Pancreas (tissue), 10 donors: ENCODE measurements around the gene CUX1. TPM values are rescaled to one million over a fixed set of nuclear protein-coding genes. Genes with fewer than 3 reads are reported as not detected.
"Not testable (repeated sequence)": the region's sequence is repeated elsewhere in the genome, so short reads cannot be mapped to it uniquely, and the experiment has no call there.

Experiments used
- ATAC-seq, 4 donors: fragments of 200-7000 bp; cut with Tn5 transposase; one replicate each; pipeline versions ENCODE4 v1.8.0 to v1.9.1; 2020; ENCODE audit warnings: mild to moderate bottlenecking in 4 of 4, moderate library complexity in 4 of 4
- DNase-seq, 6 donors: peaks; one replicate each; pipeline ENCODE4 v3.0.0-alpha.2; 2020
- FAIRE-seq: peaks from 2 replicates; lab custom pipeline; 2012; peaks lifted over from hg19 to GRCh38; lab: Jason Lieb, UNC
- H3K27ac ChIP-seq, 4 donors: fragments of 200-600 bp; sonication (generic); 1 replicate in 3 of 4; 2 replicates in 1 of 4; pipeline versions ENCODE4 v1.5.0 to v1.8.0; 2020
- H3K27me3 ChIP-seq, 4 donors: fragments of 200-600 bp; one replicate each; pipeline ENCODE4 v1.8.0; 2021
- H3K36me3 ChIP-seq, 3 donors: fragments of 200-600 bp; sonication (generic) in 1 of 3; one replicate each; pipeline versions ENCODE4 v1.5.0 to v1.8.0; 2020 to 2021
- H3K4me1 ChIP-seq, 3 donors: fragments of 200-600 bp; one replicate each; pipeline ENCODE4 v1.8.0; 2021
- H3K4me3 ChIP-seq, 4 donors: fragments of 200-600 bp; sonication (generic) in 2 of 4; one replicate each; pipeline versions ENCODE4 v1.5.0 to v1.8.0; 2020 to 2021
- H3K9me3 ChIP-seq, 4 donors: fragments of 200-600 bp; one replicate each; pipeline ENCODE4 v1.8.0; 2021
- WGBS, 2 donors: extraction: QIAGEN DNeasy Blood & Tissue Kit; methylation state at CpG; one replicate each; pipeline ENCODE4 v1.1.7; 2013; 5-methylcytosine and 5-hydroxymethylcytosine counted together
- intact Hi-C, 3 donors: fragments of 100-400 bp; cut with DNase I; formaldehyde crosslinking; loops; one replicate each; pipeline versions ENCODE4 v1.11.1 to v1.14.2; 2022
- polyA plus RNA-seq, 2 donors: library from polyadenylated mRNA; stranded (reverse); fragments of 200-250 nt; gene quantifications; one replicate each; pipeline ENCODE4 v1.2.3, GENCODE V29; 2013
- total RNA-seq, 6 donors: library from RNA; stranded (reverse); fragmentation: NEBNext Ultra II Directional in 4 of 6; extraction: Animal tissue kit (Norgen Biotek cat#: 25700) in 4 of 6; gene quantifications; one replicate each; pipeline versions ENCODE4 v1.2.1 to v1.2.4, GENCODE V29; 2021 to 2023
- TF ChIP-seq, protein P1 (sequence below), 4 donors: fragments of 200-600 bp; sonication (generic) in 3 of 4; IDR thresholded peaks; one replicate each; pipeline versions ENCODE4 v1.5.0 to v1.8.0; 2021; ENCODE audit warnings: antibody characterized with exemption in 4 of 4
- donor health status: healthy with polysubstance abuse.
- donor health status: DM: no; HTN: no; CAD: no; lungs with moderate emphysema.
- donor health status: DM: no; HTN: no; CAD: no.
- donor health status: control.
- donor health status: control.
- donor health status: Bipolar disorder and iron deficiency.
- donor health status: DM: yes; HTN: yes; CAD: no.
- donor health status: DM: no; HTN: no; CAD: no.
- donor health status: DM: no; HTN: no; CAD: no.
- donor health status: DM: yes; HTN: yes; CAD: no.

The CUX1 gene
- total and polyA plus RNA-seq, 8 donors = 18.9 to 61.2 (median 45.1) TPM

DNA sequence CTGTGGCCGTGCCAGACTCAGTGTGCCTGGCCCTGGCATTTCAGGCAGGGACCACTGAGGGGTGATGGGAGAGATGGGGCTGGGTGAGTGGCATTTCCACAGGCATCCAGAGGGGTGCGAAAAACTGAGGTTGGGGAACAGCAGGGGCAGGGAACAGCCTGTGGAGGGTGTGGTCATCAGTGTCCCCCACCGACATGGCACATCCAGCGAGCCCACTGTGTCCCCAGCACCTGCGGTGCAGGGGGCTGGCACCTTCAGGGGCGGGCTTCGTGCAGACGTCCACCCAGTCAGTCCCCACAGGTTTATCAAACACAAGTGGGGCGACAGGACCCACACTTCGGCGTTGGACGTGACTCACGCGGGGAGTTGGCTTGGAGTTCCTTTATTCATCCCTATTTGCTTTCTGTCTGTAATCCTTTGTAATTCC, 14.8 kb downstream of the CUX1 start:
- no peaks in the 10 kb centered on the region for H3K9me3 ChIP-seq
- 81 to 90% methylated on average over 14 of the region's 14 CpGs for WGBS, 2 donors
- ATAC-seq = no peak
- intact Hi-C loops = no loop called here
- H3K4me1 ChIP-seq = no peaks in the 10 kb centered on the region
- no peak for DNase-seq
- H3K36me3 ChIP-seq = no peaks in the 10 kb centered on the region
- TF ChIP-seq, protein P1, sequence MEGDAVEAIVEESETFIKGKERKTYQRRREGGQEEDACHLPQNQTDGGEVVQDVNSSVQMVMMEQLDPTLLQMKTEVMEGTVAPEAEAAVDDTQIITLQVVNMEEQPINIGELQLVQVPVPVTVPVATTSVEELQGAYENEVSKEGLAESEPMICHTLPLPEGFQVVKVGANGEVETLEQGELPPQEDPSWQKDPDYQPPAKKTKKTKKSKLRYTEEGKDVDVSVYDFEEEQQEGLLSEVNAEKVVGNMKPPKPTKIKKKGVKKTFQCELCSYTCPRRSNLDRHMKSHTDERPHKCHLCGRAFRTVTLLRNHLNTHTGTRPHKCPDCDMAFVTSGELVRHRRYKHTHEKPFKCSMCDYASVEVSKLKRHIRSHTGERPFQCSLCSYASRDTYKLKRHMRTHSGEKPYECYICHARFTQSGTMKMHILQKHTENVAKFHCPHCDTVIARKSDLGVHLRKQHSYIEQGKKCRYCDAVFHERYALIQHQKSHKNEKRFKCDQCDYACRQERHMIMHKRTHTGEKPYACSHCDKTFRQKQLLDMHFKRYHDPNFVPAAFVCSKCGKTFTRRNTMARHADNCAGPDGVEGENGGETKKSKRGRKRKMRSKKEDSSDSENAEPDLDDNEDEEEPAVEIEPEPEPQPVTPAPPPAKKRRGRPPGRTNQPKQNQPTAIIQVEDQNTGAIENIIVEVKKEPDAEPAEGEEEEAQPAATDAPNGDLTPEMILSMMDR (IDR thresholded peaks at IDR 0.05) = no peak
- no peak overlapping the region for H3K4me3 ChIP-seq
- H3K27ac ChIP-seq = no peak overlapping the region
- H3K27me3 ChIP-seq = no peaks in the 10 kb centered on the region
- FAIRE-seq = no peak

DNA sequence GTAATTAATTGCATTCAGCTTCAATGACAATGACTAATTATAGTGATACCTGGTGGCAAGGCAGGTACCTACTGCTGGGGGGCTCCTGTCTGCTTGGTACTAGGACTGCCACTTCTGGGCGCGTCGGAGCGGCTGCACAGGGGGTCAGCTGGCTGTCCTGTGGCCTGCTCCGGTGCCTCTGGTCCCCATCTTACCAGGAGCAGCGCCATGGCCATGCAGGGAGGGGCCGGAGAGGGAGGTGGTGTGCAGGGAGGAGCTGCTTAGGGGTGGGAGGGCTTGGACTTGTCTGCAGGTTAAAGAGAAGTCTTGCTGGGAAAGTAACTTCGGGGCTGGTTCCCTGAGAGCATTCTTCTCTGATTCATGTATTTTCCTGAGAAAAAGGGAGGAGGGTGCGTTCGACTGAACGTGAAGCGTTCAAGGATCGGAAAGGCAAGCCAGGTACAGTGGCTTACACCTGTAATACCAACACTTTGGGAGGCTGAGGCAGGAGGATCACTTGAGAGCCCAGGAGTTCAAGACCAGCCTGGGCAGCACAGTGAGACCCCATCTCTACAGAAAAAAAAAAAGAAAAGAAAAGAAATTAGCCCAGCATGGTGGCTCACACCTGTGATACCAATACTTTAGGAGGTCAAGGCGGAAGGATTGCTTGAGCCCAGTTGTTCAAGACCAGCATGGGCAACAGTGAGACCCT, 15.4 kb downstream of the CUX1 start:
- H3K27ac ChIP-seq = no peak overlapping the region
- TF ChIP-seq, protein P1 (IDR thresholded peaks at IDR 0.05) = no peak
- ATAC-seq = no peak
- 95 to 97% methylated on average over 14 of the region's 14 CpGs for WGBS, 2 donors
- no peaks in the 10 kb centered on the region for H3K36me3 ChIP-seq
- H3K4me3 ChIP-seq = no peak overlapping the region
- no peaks in the 10 kb centered on the region for H3K27me3 ChIP-seq
- FAIRE-seq = no peak
- no peak for DNase-seq
- no peaks in the 10 kb centered on the region for H3K4me1 ChIP-seq
- intact Hi-C loops = no loop called here
- no peaks in the 10 kb centered on the region for H3K9me3 ChIP-seq

DNA sequence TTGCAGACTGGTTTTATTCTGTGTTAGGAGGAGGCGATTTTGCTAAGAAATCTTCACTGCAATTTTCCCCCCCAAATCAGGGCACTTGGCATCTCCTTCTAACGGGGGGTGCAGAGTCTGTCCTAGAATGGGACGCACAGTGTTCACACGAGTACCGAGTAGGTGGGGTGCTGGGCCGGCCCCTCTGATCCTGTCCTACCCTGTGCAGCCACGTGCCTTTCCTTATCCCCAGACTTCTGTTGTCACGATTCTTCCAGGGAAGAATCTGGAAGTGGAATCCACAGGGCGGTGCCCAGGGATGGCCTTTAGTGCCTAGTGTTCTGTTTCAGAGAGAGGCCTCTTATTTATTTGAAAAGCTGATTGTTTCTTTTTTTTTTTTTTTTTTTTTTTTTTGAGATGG, 16.4 kb downstream of the CUX1 start:
- intact Hi-C loops = no loop called here
- no peak overlapping the region for H3K27ac ChIP-seq
- DNase-seq = no peak
- FAIRE-seq = no peak
- no peaks in the 10 kb centered on the region for H3K27me3 ChIP-seq
- no peak for ATAC-seq
- WGBS, 2 donors = 91% methylated on average over 9 of the region's 9 CpGs
- H3K9me3 ChIP-seq = no peaks in the 10 kb centered on the region
- TF ChIP-seq, protein P1 (IDR thresholded peaks at IDR 0.05) = no peak
- H3K4me1 ChIP-seq = no peaks in the 10 kb centered on the region
- H3K36me3 ChIP-seq = no peaks in the 10 kb centered on the region
- H3K4me3 ChIP-seq = no peak overlapping the region

DNA sequence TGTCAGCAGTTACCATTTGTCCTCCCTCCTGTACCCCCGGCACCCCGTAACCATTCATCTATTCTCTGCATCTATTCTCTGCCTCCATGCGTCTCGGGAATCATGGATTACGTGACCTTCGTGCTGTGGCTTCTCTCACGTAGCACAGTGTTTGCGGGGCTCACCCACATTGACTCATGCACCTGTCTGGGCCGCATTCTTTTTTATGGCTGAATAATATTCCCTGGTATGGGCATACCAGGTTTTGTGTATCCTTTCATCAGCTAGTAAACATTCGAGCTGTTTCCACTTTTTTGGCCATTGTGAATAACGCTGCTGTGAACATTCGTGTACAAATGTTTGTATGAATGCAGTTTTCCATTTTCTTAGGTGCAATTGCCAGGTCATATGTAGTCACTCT, 17.7 kb downstream of the CUX1 start:
- ATAC-seq (no peak), FAIRE-seq (no peak), DNase-seq (no peak)
- TF ChIP-seq, protein P1 (IDR thresholded peaks at IDR 0.05) = no peak
- no peaks in the 10 kb centered on the region for H3K4me1 ChIP-seq
- no peaks in the 10 kb centered on the region for H3K27me3 ChIP-seq
- H3K36me3 ChIP-seq = no peaks in the 10 kb centered on the region
- intact Hi-C loops = no loop called here
- no peak overlapping the region for H3K27ac ChIP-seq
- WGBS, 2 donors = 97% methylated on average over 12 of the region's 12 CpGs
- no peak overlapping the region for H3K4me3 ChIP-seq
- H3K9me3 ChIP-seq = no peaks in the 10 kb centered on the region

DNA sequence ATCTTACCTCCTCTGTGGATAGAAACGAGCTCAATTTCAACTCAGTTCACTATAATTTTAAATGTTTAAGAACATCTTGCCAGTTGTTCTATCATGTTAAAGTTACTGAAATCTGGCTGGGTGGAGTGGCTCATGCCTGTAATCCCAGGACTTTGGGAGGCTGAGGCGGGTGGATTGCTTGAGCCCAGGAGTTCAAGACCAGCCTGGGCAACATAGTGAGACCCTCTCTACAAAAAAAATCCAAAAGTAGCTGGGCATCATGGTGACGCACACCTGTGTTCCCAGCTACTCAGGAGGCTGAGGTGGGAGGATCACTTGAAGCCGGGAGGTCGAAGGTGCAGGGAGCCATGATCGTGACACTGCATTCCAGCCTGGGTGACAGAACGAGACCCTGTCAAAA, 20.0 kb downstream of the CUX1 start:
- FAIRE-seq = not testable (repeated sequence)

More for the DNA sequence above, 20.0 kb downstream of the CUX1 start:
- H3K27ac ChIP-seq, intact Hi-C loops, H3K27me3 ChIP-seq, H3K36me3 ChIP-seq, H3K4me1 ChIP-seq, ATAC-seq, H3K9me3 ChIP-seq, H3K4me3 ChIP-seq, DNase-seq: not testable (repeated sequence)
- 95 to 98% methylated on average over 7 of the region's 7 CpGs for WGBS, 2 donors
